Hepatocyte (in vitro differentiated cells): ENCODE data around the gene HNRNPF.
"Not testable (repeated sequence)": the region's sequence is repeated elsewhere in the genome, so short reads cannot be mapped to it uniquely, and the experiment has no call there.

Experiments
- CTCF ChIP-seq: fragments of 200-600 bp; sonication (generic); IDR thresholded peaks from 2 replicates; pipeline ENCODE4 v1.5.1; 2016; ENCODE audit warnings: antibody characterized with exemption, mild to moderate bottlenecking; ENCODE audit not compliant: poor library complexity
- EZH2phosphoT487 ChIP-seq: fragments of 200-600 bp; sonication (generic); IDR thresholded peaks from one replicate; pipeline ENCODE4 v1.6.1; 2018; ENCODE audit warnings: antibody characterized with exemption, mild to moderate bottlenecking, low read depth, moderate library complexity; ENCODE audit not compliant: unreplicated experiment, severe bottlenecking

GRCh38 chr10:43426476-43426875 lies 17.5 kb upstream of the HNRNPF start:
- not testable (repeated sequence) for TF ChIP-seq CTCF, EZH2phosphoT487
